Erythroblast (primary cell): ENCODE measurements around the gene GPD2.

Source experiments
- GATA1 ChIP-seq: IDR thresholded peaks from 2 replicates; pipeline ENCODE4 v1.6.1; 2011; ENCODE audit warnings: low read depth, mild to moderate bottlenecking, control low read depth, low read length, moderate library complexity
- POLR2A ChIP-seq: IDR thresholded peaks from 2 replicates; pipeline ENCODE4 v1.6.1; 2011; ENCODE audit warnings: mild to moderate bottlenecking, low read length

- TF ChIP-seq POLR2A, result no peak
- no peak for TF ChIP-seq GATA1
Measured at GRCh38 chr2:156486614-156487013, 50.4 kb downstream of the GPD2 start.
